CD4-positive, alpha-beta T cell (primary cell): ENCODE results near the gene CACNB3. TPM values are rescaled to one million over a fixed set of nuclear protein-coding genes. Genes with fewer than 3 reads are reported as not detected.

Experiments used
- ATAC-seq: fragments of 200-7000 bp; cut with Tn5 transposase; one replicate; pipeline ENCODE4 v1.10.0; 2022; ENCODE audit warnings: mild to moderate bottlenecking; ENCODE audit not compliant: poor library complexity
- CTCF ChIA-PET: fragments of 350-600 bp; sonication (Branson Sonifier 250); formaldehyde crosslinking; loops from one replicate; lab custom pipeline; 2021; ENCODE audit warnings: antibody characterized with exemption, inconsistent platforms; lab: Charles Lee
- POLR2A ChIA-PET: fragments of 350-600 bp; sonication (Branson Sonifier 250); formaldehyde crosslinking; loops from one replicate; lab custom pipeline; 2021; ENCODE audit warnings: antibody characterized with exemption, inconsistent platforms; lab: Charles Lee
- DNase-seq, 14 experiments: peaks; one replicate each; pipeline ENCODE4 v3.0.0-alpha.2; 2013 to 2020; ENCODE audit warnings: mixed read lengths in 2 of 14
- H3K27ac ChIP-seq, 2 donors: one replicate each; pipeline versions ENCODE4 v1.5.1 to v1.7.0; 2013; ENCODE audit warnings: low read length in 2 of 2, low read depth in 1 of 2, mild to moderate bottlenecking in 1 of 2
- H3K27me3 ChIP-seq, 2 experiments: 1 replicate in 1 of 2; 2 replicates in 1 of 2; pipeline versions ENCODE4 v1.6.1 to v1.7.0; 2013; ENCODE audit warnings: low read length in 2 of 2, control low read depth in 1 of 2, mild to moderate bottlenecking in 1 of 2, moderate library complexity in 1 of 2; ENCODE audit not compliant: insufficient read depth in 2 of 2, control insufficient read depth in 1 of 2
- H3K36me3 ChIP-seq: one replicate; pipeline ENCODE4 v1.6.1; 2013; ENCODE audit warnings: low read length, control low read depth; ENCODE audit not compliant: insufficient read depth
- H3K4me1 ChIP-seq: one replicate; pipeline ENCODE4 v1.6.1; 2013; ENCODE audit warnings: low read length, control low read depth; ENCODE audit not compliant: insufficient read depth
- H3K4me3 ChIP-seq: one replicate; pipeline ENCODE4 v1.5.1; 2013; ENCODE audit warnings: mild to moderate bottlenecking, low read length, moderate library complexity
- H3K9me3 ChIP-seq, 2 experiments: 1 replicate in 1 of 2; 2 replicates in 1 of 2; pipeline versions ENCODE4 v1.6.1 to v1.7.0; 2013; ENCODE audit warnings: low read length in 2 of 2, mild to moderate bottlenecking in 2 of 2, control low read depth in 1 of 2, moderate library complexity in 1 of 2; ENCODE audit not compliant: control insufficient read depth in 1 of 2, insufficient read depth in 1 of 2
- H3K27ac Mint-ChIP-seq: one replicate; pipeline ENCODE4 v1.8.0; 2020; ENCODE audit warnings: mixed read lengths
- H3K27me3 Mint-ChIP-seq: one replicate; pipeline ENCODE4 v1.8.0; 2021; ENCODE audit warnings: mixed read lengths
- H3K36me3 Mint-ChIP-seq: one replicate; pipeline ENCODE4 v1.8.0; 2021; ENCODE audit warnings: low read depth, mixed read lengths
- H3K4me1 Mint-ChIP-seq: one replicate; pipeline ENCODE4 v1.8.0; 2021; ENCODE audit warnings: low read depth, mixed read lengths
- H3K4me3 Mint-ChIP-seq: one replicate; pipeline ENCODE4 v1.8.0; 2020; ENCODE audit warnings: mild to moderate bottlenecking, mixed read lengths
- H3K9me3 Mint-ChIP-seq: one replicate; pipeline ENCODE4 v1.8.0; 2020; ENCODE audit warnings: mixed read lengths
- CTCF ChIP-seq: fragments of 200-600 bp; IDR thresholded peaks from one replicate; pipeline ENCODE4 v1.8.0; 2022; ENCODE audit warnings: antibody characterized with exemption, mild to moderate bottlenecking
- intact Hi-C, 2 experiments: fragments of 100-400 bp; cut with DNase I in 1 of 2; cut with micrococcal nuclease in 1 of 2; formaldehyde crosslinking; loops; one replicate each; pipeline versions ENCODE4 v1.15.1 to v1.9.0; 2023 to 2025; cut with DNase I, micrococcal nuclease
- total RNA-seq, 174 experiments: library from RNA in 2 of 174; stranded (reverse) in 2 of 174; gene quantifications; one replicate each; pipeline ENCODE4 v1.2.3 and lab custom pipeline; 2021 to 2026

Gene CACNB3
- total RNA-seq, 2 experiments from 2014 or later, result 3.9 to 5.7 TPM

GRCh38 chr12:48824905-48825304 lies 6.6 kb downstream of the CACNB3 start:
- TF ChIP-seq CTCF, result no peak
- peaks cover 17% of the 10 kb centered on the region for H3K36me3 Mint-ChIP-seq
- H3K36me3 ChIP-seq, result peaks cover 14% of the 10 kb centered on the region

GRCh38 chr12:48826209-48826855 lies 8.0 kb downstream of the CACNB3 start:
- Histone ChIP-seq H3K27ac (no peak overlapping the region), H3K4me1 (peaks cover 5% of the 10 kb centered on the region), H3K9me3 (no peaks in the 10 kb centered on the region), H3K36me3 (peaks cover 28% of the 10 kb centered on the region), H3K4me3 (no peak overlapping the region), H3K27me3 (no peaks in the 10 kb centered on the region)
- Mint-ChIP-seq H3K4me3 (no peak overlapping the region), H3K4me1 (no peaks in the 10 kb centered on the region), H3K27me3 (no peaks in the 10 kb centered on the region), H3K36me3 (peaks cover 31% of the 10 kb centered on the region), H3K9me3 (no peaks in the 10 kb centered on the region), H3K27ac (peak overlapping the region; percentile 24)
- intact Hi-C loops, result no loop called here
- ATAC-seq, result no peak
- TF ChIP-seq CTCF, result no peak
- ChIA-PET CTCF (interaction anchor here (0.7 to 2.5 kb wide), 2 partner anchors 12 to 27 kb away, joined by 3 to 11 read pairs; no protein-coding TSS in a partner anchor), POLR2A (interaction anchor here (2.0 kb wide), 1 partner anchor 12 kb away, joined by 8 read pairs; no protein-coding TSS in a partner anchor)
- no peak for DNase-seq

More at GRCh38 chr12:48824905-48825304, 6.6 kb downstream of the CACNB3 start:
- H3K27me3 Mint-ChIP-seq, result no peaks in the 10 kb centered on the region
- Histone ChIP-seq H3K27ac (no peak overlapping the region), H3K9me3 (no peaks in the 10 kb centered on the region), H3K4me3 (no peak overlapping the region), H3K27me3 (no peaks in the 10 kb centered on the region), H3K4me1 (peaks cover 5% of the 10 kb centered on the region)
- ATAC-seq (no peak), DNase-seq (no peak)
- H3K4me1 Mint-ChIP-seq, result no peaks in the 10 kb centered on the region
- ChIA-PET CTCF (interaction anchor here (2.5 kb wide), 1 partner anchor 11 kb away, joined by 11 read pairs; no protein-coding TSS in a partner anchor), POLR2A (interaction anchor here (1.5 kb wide), 1 partner anchor 27 kb away, joined by 4 read pairs; the partner anchor contains the start of gene DDX23)
- H3K27ac Mint-ChIP-seq, result no peak overlapping the region
- no peak overlapping the region for H3K4me3 Mint-ChIP-seq
- intact Hi-C loops, result no loop called here
- H3K9me3 Mint-ChIP-seq, result no peaks in the 10 kb centered on the region

- DNase-seq (no peak), ATAC-seq (no peak)
- Mint-ChIP-seq H3K4me1 (no peaks in the 10 kb centered on the region), H3K36me3 (peaks cover 37% of the 10 kb centered on the region), H3K27me3 (no peaks in the 10 kb centered on the region), H3K4me3 (no peak overlapping the region), H3K9me3 (no peaks in the 10 kb centered on the region), H3K27ac (no peak overlapping the region)
- Histone ChIP-seq H3K36me3 (peaks cover 35% of the 10 kb centered on the region), H3K9me3 (no peaks in the 10 kb centered on the region), H3K27ac (no peak overlapping the region), H3K4me1 (peaks cover 5% of the 10 kb centered on the region), H3K4me3 (no peak overlapping the region), H3K27me3 (no peaks in the 10 kb centered on the region)
- CTCF ChIA-PET, result interaction anchor here (2.5 kb wide), 1 partner anchor 13 kb away, joined by 11 read pairs; no protein-coding TSS in a partner anchor
- POLR2A ChIA-PET, result interaction anchor here (0.7 to 2.0 kb wide), 2 partner anchors 12 to 25 kb away, joined by 3 to 8 read pairs; partner anchors contain the start of gene DDX23
- intact Hi-C loops, result no loop called here
- TF ChIP-seq CTCF, result no peak
Measured at GRCh38 chr12:48827026-48827425, 8.7 kb downstream of the CACNB3 start.
